ENCODE data around the gene ASTL.

Gene ASTL

DNA sequence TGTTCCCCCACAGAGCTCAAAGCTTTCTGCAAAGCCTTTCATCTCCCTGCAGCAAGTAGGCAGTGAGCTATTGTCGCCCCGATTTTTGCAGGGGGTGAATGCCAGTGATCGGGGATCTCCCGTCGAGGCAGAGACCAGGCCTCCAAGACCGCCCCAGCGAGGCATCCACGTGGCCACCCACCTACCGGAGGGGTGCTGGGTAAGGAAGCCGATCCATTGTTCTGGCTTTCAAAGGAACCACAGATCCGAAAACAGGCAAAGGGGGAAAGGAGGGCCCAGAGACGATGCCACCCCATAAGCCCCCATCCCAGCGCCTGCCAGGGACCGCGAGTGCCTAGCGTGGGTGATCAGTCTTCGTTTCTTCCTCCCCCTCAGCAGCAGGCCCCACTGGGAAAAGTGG lies 24.4 kb downstream of the ASTL start:
- no peak for DNase-seq (ENCODE audit: low read depth)
- TF ChIP-seq CTCF (IDR thresholded peaks at IDR 0.05; ENCODE audit: control insufficient read depth, insufficient read depth, low read depth, low read length, missing control alignments), result no peak
- H3K4me3 ChIP-seq (ENCODE audit: control insufficient read depth, low read depth, low read length), result no peak overlapping the region

DNA sequence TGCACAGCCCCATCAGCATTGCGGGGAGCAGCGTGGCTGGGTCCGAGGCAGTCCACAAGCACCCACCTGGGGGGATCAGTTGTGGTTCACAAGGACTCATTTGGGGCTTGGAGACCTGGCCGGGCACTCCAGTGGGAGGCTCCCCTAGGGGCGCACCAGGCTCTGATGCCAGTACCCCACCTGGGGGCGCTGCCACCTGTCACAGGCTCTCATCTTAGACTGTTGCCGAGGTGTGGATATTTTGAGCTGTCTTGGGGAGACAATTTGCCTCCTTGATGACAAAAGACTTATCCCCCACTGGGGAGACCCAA lies 25.0 kb downstream of the ASTL start:
- TF ChIP-seq CTCF (IDR thresholded peaks at IDR 0.05; ENCODE audit: control insufficient read depth, insufficient read depth, low read depth, low read length, missing control alignments), result no peak
- no peak overlapping the region for H3K4me3 ChIP-seq (ENCODE audit: control insufficient read depth, low read depth, low read length)
- DNase-seq (ENCODE audit: low read depth), result no peak

DNA sequence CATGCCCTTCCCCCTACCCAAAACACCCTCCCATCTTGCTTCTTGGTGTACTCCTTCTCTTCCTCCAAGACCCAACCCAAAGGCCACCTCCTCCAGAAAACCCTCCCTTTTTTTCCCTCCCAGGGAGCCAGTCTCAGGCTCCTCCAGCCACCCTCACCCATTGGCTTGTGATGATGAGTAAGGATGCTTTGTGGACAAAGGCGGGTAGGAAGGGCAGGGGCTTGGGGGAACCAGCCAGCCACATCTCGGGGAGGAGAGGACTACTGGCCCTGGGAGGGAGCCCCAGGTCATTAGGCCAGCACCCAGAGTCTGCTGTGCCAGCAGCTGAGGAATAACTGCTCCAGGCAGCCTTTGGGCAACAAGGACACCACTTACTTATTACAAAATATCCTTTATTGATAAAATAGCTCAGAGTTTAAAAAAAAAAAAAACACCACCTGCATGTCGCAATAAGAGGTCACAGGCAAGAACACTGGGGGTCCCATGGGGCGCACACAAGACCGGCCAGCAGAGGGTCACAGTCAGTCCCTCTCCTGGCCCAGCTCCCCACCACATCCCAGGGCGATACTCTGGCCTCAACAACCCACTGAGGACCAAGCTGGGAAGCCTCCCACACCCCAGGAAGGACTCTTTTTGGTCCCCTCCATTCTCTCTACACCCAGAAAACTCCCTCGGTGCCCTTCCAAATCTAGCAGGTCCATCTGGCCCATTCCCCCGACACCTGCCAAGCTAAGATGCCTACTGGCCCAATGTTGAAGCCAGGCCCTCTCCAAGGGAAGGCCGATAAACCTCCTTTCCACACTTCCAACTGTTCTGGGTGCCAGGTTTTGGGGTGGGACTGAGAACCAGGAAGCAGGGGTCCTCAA lies 25.6 kb downstream of the ASTL start:
- DNase-seq (ENCODE audit: low read depth), result no peak
- no peak overlapping the region for H3K4me3 ChIP-seq (ENCODE audit: control insufficient read depth, low read depth, low read length)
- TF ChIP-seq CTCF (IDR thresholded peaks at IDR 0.05; ENCODE audit: control insufficient read depth, insufficient read depth, low read depth, low read length, missing control alignments), result no peak

DNA sequence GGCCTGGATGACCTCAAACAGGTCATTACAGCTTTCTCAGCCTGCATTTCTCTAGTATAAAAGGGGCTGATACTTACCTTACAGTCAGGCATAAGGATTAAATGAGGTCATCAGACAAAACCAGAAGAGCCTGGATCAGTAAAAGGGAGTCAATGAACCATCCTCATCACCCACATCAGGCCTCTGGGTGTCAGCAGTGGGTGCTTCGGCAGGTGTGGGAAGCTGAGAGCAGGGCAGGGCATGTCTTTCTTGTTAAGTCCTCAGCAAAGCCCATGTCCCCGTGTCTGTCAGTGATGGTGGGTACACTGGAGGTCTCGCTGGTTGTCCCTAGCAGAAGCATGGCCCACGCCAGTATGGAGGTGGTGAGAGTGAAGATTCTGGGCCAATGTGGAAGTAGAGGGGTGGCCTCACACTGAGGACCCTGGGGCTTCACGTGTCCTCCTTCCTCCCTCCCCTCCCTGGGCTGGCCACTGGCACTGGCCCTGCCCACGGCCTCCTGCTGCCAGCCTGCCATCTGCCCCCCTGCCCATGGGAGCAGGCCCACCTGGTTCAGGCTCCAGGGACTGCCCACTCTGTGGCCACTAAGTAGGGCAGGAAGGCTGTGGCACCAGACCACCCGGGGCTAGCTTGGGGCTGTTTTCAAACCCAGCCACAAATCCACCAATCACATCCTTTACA lies 26.3 kb downstream of the ASTL start:
- DNase-seq (ENCODE audit: low read depth), result no peak
- no peak for TF ChIP-seq CTCF (IDR thresholded peaks at IDR 0.05; ENCODE audit: control insufficient read depth, insufficient read depth, low read depth, low read length, missing control alignments)

GRCh38 chr2:96111257-96111640 lies 27.1 kb downstream of the ASTL start:
- no peak overlapping the region for H3K4me3 ChIP-seq (ENCODE audit: control insufficient read depth, low read depth, low read length)
- TF ChIP-seq CTCF (IDR thresholded peaks at IDR 0.05; ENCODE audit: control insufficient read depth, insufficient read depth, low read depth, low read length, missing control alignments), result no peak
- no peak for DNase-seq (ENCODE audit: low read depth)

More for the DNA sequence above, 26.3 kb downstream of the ASTL start:
- H3K4me3 ChIP-seq (ENCODE audit: control insufficient read depth, low read depth, low read length), result no peak overlapping the region

DNA sequence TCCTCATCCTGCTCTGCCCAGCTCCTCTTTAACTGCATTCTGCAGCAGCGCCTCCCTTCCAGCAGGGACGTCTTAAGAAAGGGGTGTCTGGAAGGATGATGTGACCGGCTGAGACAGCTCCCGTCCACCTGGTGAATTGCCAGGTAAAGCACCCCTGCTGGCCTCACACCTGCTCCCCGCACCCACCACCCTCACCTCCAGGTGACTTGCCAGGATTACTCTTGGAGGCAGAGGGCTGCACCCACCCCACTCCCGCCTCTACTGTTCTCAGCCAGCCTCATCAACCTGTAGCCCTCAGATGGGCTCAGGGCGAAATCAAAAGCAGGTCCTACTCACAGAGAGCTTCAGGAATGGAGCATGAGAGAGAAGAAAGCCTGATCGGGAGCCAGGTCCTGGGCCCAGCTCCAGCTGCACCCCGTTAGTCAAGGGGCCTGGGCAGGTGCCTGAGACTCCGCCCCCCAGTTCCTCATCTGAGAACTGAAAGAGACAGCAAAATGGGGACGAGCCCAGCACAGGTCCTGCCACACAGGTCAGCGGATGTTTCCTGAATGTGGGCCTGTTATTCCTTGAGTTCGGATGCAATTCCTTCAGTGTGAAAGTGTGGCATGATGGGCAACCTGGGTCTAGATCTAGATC lies 27.6 kb downstream of the ASTL start:
- no peak overlapping the region for H3K4me3 ChIP-seq (ENCODE audit: control insufficient read depth, low read depth, low read length)
- no peak for TF ChIP-seq CTCF (IDR thresholded peaks at IDR 0.05; ENCODE audit: control insufficient read depth, insufficient read depth, low read depth, low read length, missing control alignments)
- no peak for DNase-seq (ENCODE audit: low read depth)

Data from AG09309 (cell line).